GM19467 (cell line): Measurements from ENCODE around the gene ZNF532.

Source experiments
- ATAC-seq: cut with Tn5 transposase; IDR thresholded peaks from one replicate; pipeline ENCODE4 v1.9.1; 2021; ENCODE audit warnings: mild to moderate bottlenecking, moderate library complexity; ENCODE audit not compliant: unreplicated experiment

Gene ZNF532

DNA sequence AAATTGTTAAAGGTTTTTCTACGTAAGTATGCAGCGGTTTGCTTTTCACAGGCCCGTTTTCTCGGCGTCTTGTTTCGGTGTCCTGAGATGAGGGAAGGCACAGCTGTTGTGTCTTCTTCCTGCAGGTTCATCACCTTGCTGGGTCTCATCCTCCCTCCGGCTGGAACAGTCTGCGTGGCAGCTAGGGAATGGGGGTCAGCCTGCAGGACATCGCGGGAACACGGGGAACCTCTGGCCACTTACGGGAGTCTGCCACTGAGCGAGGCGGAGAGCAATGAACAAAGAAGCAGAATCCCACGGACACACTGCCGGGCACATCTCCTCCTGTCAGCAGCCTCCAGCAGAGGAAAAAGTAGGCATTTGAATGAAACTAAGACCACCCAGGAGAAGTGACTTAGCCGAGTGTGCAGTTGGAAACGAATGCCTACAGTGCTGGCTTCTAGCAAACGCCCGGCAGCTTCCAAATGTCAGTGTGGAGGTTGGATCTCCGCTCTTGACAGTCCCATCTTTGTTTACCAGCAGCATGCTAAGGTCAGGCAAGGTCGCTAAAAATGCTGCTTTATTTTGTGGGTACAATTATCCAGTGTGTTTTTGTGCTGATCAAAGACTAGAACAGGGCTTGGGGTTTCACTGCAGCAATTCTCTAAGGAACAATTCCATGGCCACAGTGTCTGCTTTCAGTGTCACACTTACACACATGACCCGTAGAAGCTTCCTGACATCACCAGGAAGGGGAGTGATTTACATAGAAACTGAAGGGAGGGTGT, 165.2 kb downstream of the ZNF532 start:
- ATAC-seq, result no peak

DNA sequence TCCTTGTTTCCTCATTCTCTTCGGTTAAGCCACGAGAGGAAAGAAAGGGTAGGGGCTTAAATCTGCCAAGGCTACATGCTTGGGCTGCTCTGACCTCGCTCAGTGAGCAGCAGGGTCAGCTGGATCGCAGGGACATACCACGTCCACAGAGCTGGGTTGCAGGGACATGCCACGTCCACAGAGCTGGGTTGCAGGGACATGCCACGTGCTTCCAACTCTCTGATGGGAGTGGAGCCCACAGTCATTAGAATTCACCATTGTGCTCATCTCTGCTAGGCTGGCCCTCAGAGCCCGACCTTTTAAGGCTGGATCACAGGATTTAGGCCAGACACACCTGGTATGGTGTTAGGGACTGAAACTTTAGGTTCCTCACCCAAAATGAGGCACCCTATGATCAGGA, 167.6 kb downstream of the ZNF532 start:
- ATAC-seq, result no peak

DNA sequence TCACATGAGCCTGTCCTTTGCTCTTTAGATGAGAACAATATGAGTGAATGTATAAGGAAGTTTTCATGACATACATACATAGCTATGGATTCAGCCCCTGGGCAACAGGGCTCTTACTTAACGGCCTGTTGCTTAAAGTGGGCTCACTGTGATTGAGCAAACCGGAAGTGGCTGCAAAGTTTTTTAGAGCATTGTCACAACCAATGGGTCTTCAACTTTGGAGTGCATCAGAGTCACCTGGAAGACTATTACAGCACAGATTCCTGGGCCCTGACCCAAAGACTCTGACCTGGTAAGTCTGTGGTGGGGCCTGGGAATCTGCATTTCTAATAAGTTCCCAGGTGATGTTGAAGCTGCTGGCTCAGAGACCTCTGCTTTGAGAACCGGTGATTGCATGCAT, 168.7 kb downstream of the ZNF532 start:
- no peak for ATAC-seq

DNA sequence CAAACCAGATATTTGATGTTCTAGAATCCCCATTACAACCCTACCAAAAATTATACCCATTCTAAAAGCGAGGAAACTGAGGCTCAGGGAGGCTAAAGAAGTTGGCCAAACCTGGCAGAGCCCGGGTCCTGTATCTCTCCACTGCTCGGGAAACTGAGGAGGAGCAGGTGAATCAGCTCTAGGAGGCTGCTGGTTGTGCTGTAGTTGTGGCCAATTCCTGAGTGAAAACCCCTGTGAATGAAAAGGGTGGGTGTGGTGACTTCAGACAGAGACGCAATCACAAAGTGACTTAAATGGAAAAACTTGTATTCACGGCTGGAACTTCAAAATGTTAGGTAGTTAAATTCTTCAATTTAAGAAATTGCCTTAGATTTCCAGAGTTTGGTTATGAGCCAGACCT, 169.3 kb downstream of the ZNF532 start:
- no peak for ATAC-seq

DNA sequence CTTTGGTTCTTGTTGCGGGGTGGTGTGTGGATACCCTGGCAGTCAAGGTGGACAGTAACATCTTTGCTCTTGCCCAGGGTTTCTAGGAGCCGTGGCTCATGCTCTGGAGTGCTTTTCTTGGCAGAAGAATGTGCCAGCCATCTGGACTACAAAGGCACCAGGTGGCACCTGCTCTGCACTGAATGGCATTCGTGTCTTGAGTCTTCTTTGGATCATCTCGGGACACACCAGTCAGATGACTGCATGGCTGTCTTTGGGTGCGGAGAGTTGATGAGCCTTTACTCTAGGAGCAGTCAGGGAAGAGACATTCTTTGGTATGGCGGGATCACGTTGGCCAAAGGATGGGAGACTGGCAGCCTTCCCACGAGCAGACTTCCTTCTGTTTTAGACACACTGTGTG, 170.9 kb downstream of the ZNF532 start:
- ATAC-seq, result no peak
